CD14-positive monocyte (primary cell): ENCODE results near the gene NAV1. TPM values are rescaled to one million over a fixed set of nuclear protein-coding genes. Genes with fewer than 3 reads are reported as not detected.

Experiments
- DNase-seq, 3 donors: peaks; one replicate each; pipeline ENCODE4 v3.0.0-alpha.2; 2011 to 2022
- H2AFZ ChIP-seq: 2 replicates; pipeline ENCODE4 v1.6.0; 2012; ENCODE audit warnings: mild to moderate bottlenecking, low read depth, low read length, inconsistent platforms; ENCODE audit not compliant: insufficient read depth, poor library complexity, severe bottlenecking
- H3K27ac ChIP-seq, 2 donors: 1 replicate in 1 of 2; 2 replicates in 1 of 2; pipeline ENCODE4 v1.5.1; 2012 to 2013; ENCODE audit warnings: low read length in 2 of 2, control low read depth in 1 of 2, inconsistent platforms in 1 of 2, low read depth in 1 of 2, mild to moderate bottlenecking in 1 of 2
- H3K27me3 ChIP-seq, 2 donors: one replicate each; pipeline versions ENCODE4 v1.6.0 to v1.6.1; 2011 to 2013; ENCODE audit warnings: low read length in 2 of 2; ENCODE audit not compliant: control insufficient read depth in 2 of 2, insufficient read depth in 2 of 2
- H3K36me3 ChIP-seq, 2 donors: replicated peaks in 1 of 2; 1 replicate in 1 of 2; 2 replicates in 1 of 2; pipeline versions ENCODE4 v1.5.1 to v1.6.1; 2012 to 2013; ENCODE audit warnings: low read length in 2 of 2, control low read depth in 1 of 2, inconsistent platforms in 1 of 2, mild to moderate bottlenecking in 1 of 2; ENCODE audit not compliant: insufficient read depth in 2 of 2, control insufficient read depth in 1 of 2
- H3K4me1 ChIP-seq, 2 donors: 1 replicate in 1 of 2; 2 replicates in 1 of 2; pipeline versions ENCODE4 v1.5.1 to v1.6.1; 2012 to 2013; ENCODE audit warnings: low read length in 2 of 2, control low read depth in 1 of 2, inconsistent platforms in 1 of 2, mild to moderate bottlenecking in 1 of 2, moderate library complexity in 1 of 2; ENCODE audit not compliant: insufficient read depth in 2 of 2, control insufficient read depth in 1 of 2
- H3K4me2 ChIP-seq: replicated peaks from 2 replicates; pipeline ENCODE3; 2012; ENCODE audit warnings: low read length, moderate library complexity, mild to moderate bottlenecking; ENCODE audit not compliant: poor library complexity, severe bottlenecking; ENCODE audit errors: extremely low read depth
- H3K4me3 ChIP-seq, 3 experiments: fragments of 200-600 bp in 1 of 3; sonication (generic) in 1 of 3; replicated peaks in 1 of 3; 1 replicate in 2 of 3; 2 replicates in 1 of 3; pipeline ENCODE4 v1.5.1; 2011 to 2013; ENCODE audit warnings: low read length in 3 of 3, mild to moderate bottlenecking in 3 of 3, control low read depth in 2 of 3, low read depth in 2 of 3, inconsistent platforms in 1 of 3, moderate library complexity in 1 of 3
- H3K79me2 ChIP-seq: 2 replicates; pipeline ENCODE4 v1.6.0; 2012; ENCODE audit warnings: mild to moderate bottlenecking, control low read depth, inconsistent platforms, low read length, moderate library complexity; ENCODE audit not compliant: insufficient read depth
- H3K9ac ChIP-seq: 2 replicates; pipeline ENCODE4 v1.6.0; 2017; ENCODE audit warnings: low read length, mild to moderate bottlenecking; ENCODE audit not compliant: insufficient read depth, poor library complexity, severe bottlenecking
- H3K9me3 ChIP-seq, 2 donors: replicated peaks in 1 of 2; 1 replicate in 1 of 2; 2 replicates in 1 of 2; pipeline versions ENCODE4 v1.5.1 to v1.6.1; 2012 to 2013; ENCODE audit warnings: low read length in 2 of 2, control low read depth in 1 of 2; ENCODE audit not compliant: control insufficient read depth in 1 of 2, insufficient read depth in 1 of 2
- H4K20me1 ChIP-seq: 2 replicates; pipeline ENCODE4 v1.6.0; 2012; ENCODE audit warnings: mild to moderate bottlenecking, low read length, control low read depth, moderate library complexity; ENCODE audit not compliant: insufficient read depth
- H3K27ac Mint-ChIP-seq, 7 donors: one replicate each; pipeline ENCODE4 v1.8.0; 2020; ENCODE audit warnings: mild to moderate bottlenecking in 7 of 7, mixed read lengths in 7 of 7, moderate library complexity in 6 of 7, inconsistent platforms in 2 of 7
- H3K27me3 Mint-ChIP-seq, 3 donors: one replicate each; pipeline ENCODE4 v1.8.0; 2021 to 2022; ENCODE audit warnings: low read depth in 3 of 3, mild to moderate bottlenecking in 3 of 3, mixed read lengths in 3 of 3, moderate library complexity in 3 of 3, inconsistent platforms in 1 of 3
- H3K36me3 Mint-ChIP-seq, 2 donors: one replicate each; pipeline ENCODE4 v1.8.0; 2020; ENCODE audit warnings: mixed read lengths in 2 of 2, inconsistent platforms in 1 of 2, mild to moderate bottlenecking in 1 of 2
- H3K4me1 Mint-ChIP-seq: one replicate; pipeline ENCODE4 v1.8.0; 2020; ENCODE audit warnings: mild to moderate bottlenecking, mixed read lengths
- H3K4me3 Mint-ChIP-seq, 2 donors: one replicate each; pipeline ENCODE4 v1.8.0; 2020; ENCODE audit warnings: mild to moderate bottlenecking in 2 of 2, mixed read lengths in 2 of 2, moderate library complexity in 1 of 2
- H3K9me3 Mint-ChIP-seq, 7 donors: one replicate each; pipeline ENCODE4 v1.8.0; 2020 to 2022; ENCODE audit warnings: mixed read lengths in 7 of 7, mild to moderate bottlenecking in 6 of 7, moderate library complexity in 6 of 7, inconsistent platforms in 2 of 7
- WGBS: methylation state at CpG from one replicate; pipeline ENCODE4 v1.1.5; 2013; ENCODE audit warnings: missing lambda C conversion rate; ENCODE audit not compliant: insufficient coverage; 5-methylcytosine and 5-hydroxymethylcytosine counted together
- intact Hi-C, 2 donors: fragments of 100-400 bp; cut with micrococcal nuclease; formaldehyde crosslinking; loops; one replicate each; pipeline versions ENCODE4 v1.15.0 to v1.15.1; 2023
- polyA plus RNA-seq, 3 donors: library from polyadenylated mRNA; depleted of rRNA in 1 of 3; unstranded in 2 of 3; stranded (reverse) in 1 of 3; fragments of 300-500 nt in 2 of 3; fragments of >200 nt in 1 of 3; fragmentation: Illumina TruSeq in 2 of 3; gene quantifications; 1 replicate in 2 of 3; 2 replicates in 1 of 3; pipeline ENCODE4 v1.2.3, GENCODE V29; 2012 to 2021
- TF ChIP-seq, protein P1 (sequence below): fragments of 200-600 bp; IDR thresholded peaks from one replicate; pipeline ENCODE4 v1.8.0; 2022; ENCODE audit warnings: antibody characterized with exemption, mild to moderate bottlenecking

NAV1 gene
- polyA plus RNA-seq, 3 donors, result 0.37 to 1.4 (median 0.89) TPM

DNA sequence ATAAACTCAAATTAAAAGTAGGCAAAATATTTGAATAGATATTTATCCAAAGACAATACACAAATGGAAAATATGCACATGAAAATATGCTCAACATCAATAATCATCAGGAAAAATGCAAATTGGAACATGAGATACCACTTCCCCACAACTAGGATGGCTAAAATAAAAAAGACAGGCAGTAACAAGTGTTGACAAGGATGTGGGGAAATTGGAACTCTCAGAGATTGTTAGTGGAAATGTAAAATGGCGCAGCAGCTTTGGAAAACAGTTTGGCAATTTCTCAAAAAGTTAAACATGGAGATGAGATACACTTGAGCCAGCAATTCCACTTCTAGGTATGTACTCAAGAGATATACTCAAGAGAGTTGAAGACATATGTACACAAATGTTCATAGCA lies 48.8 kb downstream of the NAV1 start:
- peaks cover 21 to 33% of the 10 kb centered on the region in 2 donors for H3K4me1 ChIP-seq
- H3K4me3 ChIP-seq, result no peak overlapping the region
- no peak overlapping the region for H3K27ac Mint-ChIP-seq
- no peak overlapping the region for H3K4me2 ChIP-seq
- no peak for DNase-seq
- WGBS, result no CpG with 5 or more reads among the region's 1 CpG
- TF ChIP-seq, protein P1, sequence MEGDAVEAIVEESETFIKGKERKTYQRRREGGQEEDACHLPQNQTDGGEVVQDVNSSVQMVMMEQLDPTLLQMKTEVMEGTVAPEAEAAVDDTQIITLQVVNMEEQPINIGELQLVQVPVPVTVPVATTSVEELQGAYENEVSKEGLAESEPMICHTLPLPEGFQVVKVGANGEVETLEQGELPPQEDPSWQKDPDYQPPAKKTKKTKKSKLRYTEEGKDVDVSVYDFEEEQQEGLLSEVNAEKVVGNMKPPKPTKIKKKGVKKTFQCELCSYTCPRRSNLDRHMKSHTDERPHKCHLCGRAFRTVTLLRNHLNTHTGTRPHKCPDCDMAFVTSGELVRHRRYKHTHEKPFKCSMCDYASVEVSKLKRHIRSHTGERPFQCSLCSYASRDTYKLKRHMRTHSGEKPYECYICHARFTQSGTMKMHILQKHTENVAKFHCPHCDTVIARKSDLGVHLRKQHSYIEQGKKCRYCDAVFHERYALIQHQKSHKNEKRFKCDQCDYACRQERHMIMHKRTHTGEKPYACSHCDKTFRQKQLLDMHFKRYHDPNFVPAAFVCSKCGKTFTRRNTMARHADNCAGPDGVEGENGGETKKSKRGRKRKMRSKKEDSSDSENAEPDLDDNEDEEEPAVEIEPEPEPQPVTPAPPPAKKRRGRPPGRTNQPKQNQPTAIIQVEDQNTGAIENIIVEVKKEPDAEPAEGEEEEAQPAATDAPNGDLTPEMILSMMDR, result no peak
- no peaks in the 10 kb centered on the region for H3K27me3 ChIP-seq
- H3K27me3 Mint-ChIP-seq, result peaks cover 0 to 2% (median 0%) of the 10 kb centered on the region in 3 donors
- H3K4me1 Mint-ChIP-seq, result peaks cover 34% of the 10 kb centered on the region
- intact Hi-C loops, result no loop called here
- no peak overlapping the region for H3K9ac ChIP-seq
- no peaks in the 10 kb centered on the region for H4K20me1 ChIP-seq
- no peaks in the 10 kb centered on the region for H3K9me3 Mint-ChIP-seq
- H3K36me3 Mint-ChIP-seq, result peaks cover 0 to 4% of the 10 kb centered on the region in 2 donors
- no peaks in the 10 kb centered on the region for H3K9me3 ChIP-seq
- no peaks in the 10 kb centered on the region for H3K36me3 ChIP-seq
- no peak overlapping the region for H2AFZ ChIP-seq
- H3K4me3 Mint-ChIP-seq, result no peak overlapping the region
- H3K79me2 ChIP-seq, result no peaks in the 10 kb centered on the region
- H3K27ac ChIP-seq, result no peak overlapping the region

Other genes starting within 250 kb of the NAV1 start
- not detected for gene TNNT2, start 161.4 kb upstream of the NAV1 start, polyA plus RNA-seq
- gene LAD1, start 139.8 kb upstream of the NAV1 start, polyA plus RNA-seq, result not detected
- not detected for gene TNNI1, start 117.4 kb upstream of the NAV1 start, polyA plus RNA-seq
- under 1 TPM in 1 of 3 donors, not detected in 2; 0.08 TPM for gene PHLDA3, start 69.9 kb upstream of the NAV1 start, polyA plus RNA-seq
- gene CSRP1, start 32.0 kb upstream of the NAV1 start, polyA plus RNA-seq, result 100 to 1,000 TPM in 1 of 3 donors, 10 to 100 TPM in 2; 87.4 to 111 (median 98.8) TPM